OCI-LY1 (cell line): Measurements from ENCODE around the gene PIK3CA.

Experiments used
- H2AFZ ChIP-seq: fragments of 200-600 bp; sonication (generic), shearing (Covaris generic); 2 replicates; pipeline ENCODE4 v1.6.0; 2014; ENCODE audit warnings: antibody characterized with exemption, mild to moderate bottlenecking, low read length
- H3F3A ChIP-seq: fragments of 200-600 bp; sonication (generic), shearing (Covaris generic); 2 replicates; pipeline ENCODE4 v1.6.0; 2014; ENCODE audit warnings: mild to moderate bottlenecking, antibody characterized with exemption, low read length, moderate library complexity; ENCODE audit not compliant: insufficient read depth
- H3K27ac ChIP-seq: fragments of 200-600 bp; sonication (generic); 2 replicates; pipeline ENCODE4 v1.5.1; 2014; ENCODE audit warnings: low read length, mixed run types, mild to moderate bottlenecking, low read depth; ENCODE audit not compliant: poor library complexity, severe bottlenecking
- H3K27me3 ChIP-seq: fragments of 200-600 bp; sonication (generic); 2 replicates; pipeline ENCODE4 v1.6.0; 2014; ENCODE audit warnings: antibody characterized with exemption, mild to moderate bottlenecking, low read length, moderate library complexity; ENCODE audit not compliant: insufficient read depth
- H3K36me3 ChIP-seq: fragments of 200-600 bp; sonication (generic); 2 replicates; pipeline ENCODE4 v1.6.1; 2014; ENCODE audit warnings: mild to moderate bottlenecking, antibody characterized with exemption, low read length, moderate library complexity, mixed read lengths; ENCODE audit not compliant: insufficient read depth
- H3K4me1 ChIP-seq: fragments of 200-600 bp; sonication (generic); 2 replicates; pipeline ENCODE4 v1.5.1; 2014; ENCODE audit warnings: mild to moderate bottlenecking, low read length, moderate library complexity; ENCODE audit not compliant: insufficient read depth, severe bottlenecking
- H3K4me2 ChIP-seq: fragments of 200-600 bp; sonication (generic), shearing (Covaris generic); 2 replicates; pipeline ENCODE4 v1.6.1; 2014; ENCODE audit warnings: low read length
- H3K4me3 ChIP-seq: fragments of 200-600 bp; sonication (generic); 2 replicates; pipeline ENCODE4 v1.5.1; 2014; ENCODE audit warnings: low read length, low read depth, mild to moderate bottlenecking, mixed read lengths; ENCODE audit not compliant: poor library complexity, severe bottlenecking
- H3K79me2 ChIP-seq: fragments of 200-600 bp; shearing (Covaris generic); 2 replicates; pipeline ENCODE4 v1.6.1; 2016; ENCODE audit warnings: mixed run types, low read length, mixed read lengths; ENCODE audit not compliant: insufficient read depth
- H3K9ac ChIP-seq: fragments of 200-600 bp; sonication (generic), shearing (Covaris generic); 2 replicates; pipeline ENCODE4 v1.6.1; 2014; ENCODE audit warnings: mild to moderate bottlenecking, low read length, mixed read lengths
- H3K9me2 ChIP-seq: fragments of 200-600 bp; sonication (generic), shearing (Covaris generic); 2 replicates; pipeline ENCODE4 v1.6.1; 2014; ENCODE audit warnings: low read depth, mild to moderate bottlenecking, low read length, mixed read lengths
- H3K9me3 ChIP-seq: fragments of 200-600 bp; shearing (Covaris generic); 2 replicates; pipeline ENCODE4 v1.6.1; 2014; ENCODE audit warnings: low read length, mixed read lengths
- H4K20me1 ChIP-seq: fragments of 200-600 bp; sonication (generic), shearing (Covaris generic); 2 replicates; pipeline ENCODE4 v1.6.0; 2016; ENCODE audit warnings: mild to moderate bottlenecking, low read length; ENCODE audit not compliant: insufficient read depth
- CTCF ChIP-seq: fragments of 200-600 bp; sonication (generic), shearing (Covaris generic); IDR thresholded peaks from 2 replicates; pipeline ENCODE4 v1.5.1; 2017; ENCODE audit warnings: mild to moderate bottlenecking, antibody characterized with exemption, low read length, moderate library complexity, mixed read lengths
- EZH2 ChIP-seq: fragments of 200-600 bp; sonication (generic), shearing (Covaris generic); IDR thresholded peaks from 2 replicates; pipeline ENCODE4 v1.8.0; 2017; ENCODE audit warnings: borderline replicate concordance, mixed run types, mild to moderate bottlenecking, antibody characterized with exemption, low read length, moderate library complexity, mixed read lengths

Gene PIK3CA

GRCh38 chr3:179223548-179223947 lies 75.4 kb downstream of the PIK3CA start:
- H4K20me1 ChIP-seq: no peaks in the 10 kb centered on the region
- no peak overlapping the region for H3K27ac ChIP-seq
- no peaks in the 10 kb centered on the region for H3K27me3 ChIP-seq
- H3K9me2 ChIP-seq: no peaks in the 10 kb centered on the region
- no peak overlapping the region for H3K4me2 ChIP-seq
- no peaks in the 10 kb centered on the region for H3K4me1 ChIP-seq
- no peak for TF ChIP-seq CTCF
- no peak for TF ChIP-seq EZH2
- no peaks in the 10 kb centered on the region for H3K9me3 ChIP-seq
- no peaks in the 10 kb centered on the region for H3K79me2 ChIP-seq
- peaks cover 27% of the 10 kb centered on the region for H3K36me3 ChIP-seq
- H2AFZ ChIP-seq: no peak overlapping the region
- no peak overlapping the region for H3K9ac ChIP-seq
- peaks cover 6% of the 10 kb centered on the region; the same call in 1 of the 2 replicates for H3F3A ChIP-seq
- H3K4me3 ChIP-seq: no peak overlapping the region

- Histone ChIP-seq H3K4me2 (no peak overlapping the region), H3K4me3 (no peak overlapping the region), H2AFZ (no peak overlapping the region), H3K9me3 (no peaks in the 10 kb centered on the region), H3K4me1 (peaks cover 6% of the 10 kb centered on the region), H3K79me2 (no peaks in the 10 kb centered on the region), H4K20me1 (no peaks in the 10 kb centered on the region), H3K9ac (no peak overlapping the region), H3K27ac (no peak overlapping the region), H3K27me3 (no peaks in the 10 kb centered on the region), H3K36me3 (peaks cover 31% of the 10 kb centered on the region), H3K9me2 (no peaks in the 10 kb centered on the region), H3F3A (peaks cover 6% of the 10 kb centered on the region; the same call in 1 of the 2 replicates)
- TF ChIP-seq CTCF: no peak
- TF ChIP-seq EZH2: no peak
These were observed 76.4 kb downstream of the PIK3CA start for GRCh38 chr3:179224584-179224983.

GRCh38 chr3:179227349-179227748 lies 79.2 kb downstream of the PIK3CA start:
- Histone ChIP-seq H3K9me3 (no peaks in the 10 kb centered on the region), H4K20me1 (no peaks in the 10 kb centered on the region), H3K36me3 (peaks cover 43% of the 10 kb centered on the region), H3K9ac (no peak overlapping the region), H3K9me2 (no peaks in the 10 kb centered on the region), H3K4me3 (no peak overlapping the region), H3K27ac (no peak overlapping the region), H3K4me2 (no peak overlapping the region), H3F3A (peaks cover 6% of the 10 kb centered on the region; the same call in 1 of the 2 replicates), H2AFZ (no peak overlapping the region), H3K4me1 (peaks cover 6% of the 10 kb centered on the region), H3K27me3 (no peaks in the 10 kb centered on the region), H3K79me2 (no peaks in the 10 kb centered on the region)
- TF ChIP-seq EZH2 (no peak), CTCF (no peak)
